Measurements from ENCODE around the gene SIPA1L3.
"Not testable (repeated sequence)": the region's sequence is repeated elsewhere in the genome, so short reads cannot be mapped to it uniquely, and the experiment has no call there.

SIPA1L3 gene

DNA sequence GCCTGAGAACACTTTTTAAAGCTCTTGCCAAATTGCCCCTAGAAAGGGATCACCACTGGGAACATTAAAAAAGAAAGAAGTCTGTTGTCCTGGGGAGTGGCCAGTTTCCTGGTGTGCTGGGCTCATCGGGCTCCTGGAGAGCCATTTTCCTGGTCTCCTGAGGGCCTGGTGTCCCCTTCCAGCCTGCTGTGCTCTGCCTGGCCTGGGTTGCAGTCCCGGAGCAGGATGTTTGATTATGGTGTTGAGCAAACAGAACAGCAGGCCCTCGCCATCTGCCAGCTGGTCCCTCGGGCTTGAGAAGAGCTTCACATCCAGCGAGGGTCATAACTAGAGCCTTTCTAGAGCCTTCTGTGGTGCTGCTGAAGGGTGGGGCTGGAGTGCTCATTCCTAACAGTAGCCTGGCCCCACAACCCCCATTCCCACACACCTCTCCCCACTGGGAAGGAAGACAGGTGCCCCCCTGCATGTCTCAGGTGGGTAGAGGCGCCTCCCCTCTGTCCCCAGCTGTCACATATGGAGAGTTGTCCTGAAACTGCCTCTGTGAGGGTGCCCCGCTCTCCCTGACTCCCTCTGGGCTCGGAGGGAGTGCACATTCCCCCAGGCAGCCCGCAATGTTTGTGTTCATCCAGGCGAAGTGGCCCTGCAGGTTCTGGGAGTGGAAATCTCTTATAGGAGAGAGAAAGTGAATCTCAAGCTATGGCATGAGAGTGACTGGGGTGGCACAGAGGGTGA, 151.1 kb downstream of the SIPA1L3 start:
- peaks cover 11% of the 10 kb centered on the region for H3K4me1 ChIP-seq (ENCODE audit: control insufficient read depth, insufficient read depth, low read length)
- H3K36me3 ChIP-seq (ENCODE audit: control insufficient read depth, insufficient read depth, low read length) = no peaks in the 10 kb centered on the region
- no peak overlapping the region for H3K27ac ChIP-seq (ENCODE audit: low read length)
- no peaks in the 10 kb centered on the region for H3K27me3 ChIP-seq (ENCODE audit: control insufficient read depth, insufficient read depth, low read length)
- DNase-seq (ENCODE audit: low read depth, low spot score) = no peak
- H3K4me3 ChIP-seq (ENCODE audit: low read length) = no peak overlapping the region
- WGBS (ENCODE audit: insufficient coverage, insufficient read length) = no CpG with 5 or more reads among the region's 10 CpGs
- no peaks in the 10 kb centered on the region for H3K9me3 ChIP-seq (ENCODE audit: control insufficient read depth, insufficient read depth, low read length)

DNA sequence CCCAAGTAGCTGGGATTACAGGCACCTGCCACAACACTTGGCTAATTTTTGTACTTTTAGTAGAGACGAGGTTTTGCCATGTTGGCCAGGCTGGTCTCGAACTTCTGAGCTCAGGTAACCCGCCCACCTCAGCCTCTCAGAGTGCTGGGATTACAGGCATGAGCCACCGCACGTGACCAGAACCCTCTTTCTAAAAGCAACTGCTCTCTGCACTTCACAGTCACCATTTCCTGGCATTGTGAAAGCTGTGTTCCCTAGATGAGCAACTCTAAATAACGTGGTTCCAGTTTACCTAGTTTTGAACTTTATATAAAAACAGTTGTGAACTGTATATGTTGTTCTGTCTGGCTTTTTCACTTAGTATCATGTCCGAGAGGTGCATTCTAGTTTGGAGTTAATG, 152.9 kb downstream of the SIPA1L3 start:
- no CpG with 5 or more reads among the region's 7 CpGs for WGBS (ENCODE audit: insufficient coverage, insufficient read length)
- H3K9me3 ChIP-seq (ENCODE audit: control insufficient read depth, insufficient read depth, low read length) = no peaks in the 10 kb centered on the region
- DNase-seq (ENCODE audit: low read depth, low spot score) = no peak
- H3K4me1 ChIP-seq (ENCODE audit: control insufficient read depth, insufficient read depth, low read length) = peaks cover 9% of the 10 kb centered on the region
- H3K27me3 ChIP-seq (ENCODE audit: control insufficient read depth, insufficient read depth, low read length) = no peaks in the 10 kb centered on the region
- no peak overlapping the region for H3K27ac ChIP-seq (ENCODE audit: low read length)
- no peaks in the 10 kb centered on the region for H3K36me3 ChIP-seq (ENCODE audit: control insufficient read depth, insufficient read depth, low read length)
- H3K4me3 ChIP-seq (ENCODE audit: low read length) = no peak overlapping the region

DNA sequence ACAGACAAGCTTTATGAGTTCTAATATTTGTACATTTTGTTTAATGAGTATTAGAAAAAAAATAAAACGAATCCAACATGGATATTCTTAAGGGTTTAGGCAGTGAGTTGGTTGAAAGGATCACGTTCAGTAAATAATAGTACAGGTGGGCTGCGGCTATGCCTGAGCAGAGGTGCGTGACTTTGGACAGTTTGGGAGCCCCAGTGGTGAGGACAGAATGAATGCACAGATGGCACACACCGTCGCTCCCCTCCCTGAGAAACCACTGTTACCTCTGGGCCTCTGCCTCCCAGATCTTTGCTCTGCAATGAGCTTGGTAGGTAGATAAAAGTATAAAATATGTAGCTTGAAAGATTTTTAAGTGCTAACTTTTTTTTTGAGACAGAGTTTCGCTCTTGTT, 153.3 kb downstream of the SIPA1L3 start:
- 100% methylated on average over 1 of the region's 7 CpGs for WGBS (ENCODE audit: insufficient coverage, insufficient read length)
- no peaks in the 10 kb centered on the region for H3K9me3 ChIP-seq (ENCODE audit: control insufficient read depth, insufficient read depth, low read length)
- no peak overlapping the region for H3K4me3 ChIP-seq (ENCODE audit: low read length)
- H3K36me3 ChIP-seq (ENCODE audit: control insufficient read depth, insufficient read depth, low read length) = no peaks in the 10 kb centered on the region
- H3K27ac ChIP-seq (ENCODE audit: low read length) = no peak overlapping the region
- H3K27me3 ChIP-seq (ENCODE audit: control insufficient read depth, insufficient read depth, low read length) = no peaks in the 10 kb centered on the region
- no peak for DNase-seq (ENCODE audit: low read depth, low spot score)
- peaks cover 7% of the 10 kb centered on the region for H3K4me1 ChIP-seq (ENCODE audit: control insufficient read depth, insufficient read depth, low read length)

DNA sequence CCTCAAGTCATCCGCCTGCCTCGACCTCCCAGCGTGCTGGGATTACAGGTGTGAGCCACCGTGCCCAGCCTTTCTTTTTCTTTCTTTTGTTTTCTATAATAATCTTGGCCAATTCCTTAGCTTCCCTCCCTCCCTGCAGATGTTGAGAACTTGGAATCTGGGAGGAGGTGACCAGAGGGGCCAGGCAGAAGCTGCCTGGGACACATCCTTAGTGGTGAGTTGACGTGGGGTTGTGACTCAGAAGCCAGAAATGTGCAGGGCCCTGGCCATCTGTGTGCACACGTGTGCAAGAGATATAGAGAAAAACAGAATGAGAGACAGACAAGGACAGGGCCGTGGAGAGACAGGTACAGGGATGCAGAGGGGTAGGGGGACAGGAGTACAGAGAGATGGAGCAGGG, 154.3 kb downstream of the SIPA1L3 start:
- Histone ChIP-seq H3K27ac (ENCODE audit: low read length) (no peak overlapping the region), H3K9me3 (ENCODE audit: control insufficient read depth, insufficient read depth, low read length) (no peaks in the 10 kb centered on the region), H3K4me1 (ENCODE audit: control insufficient read depth, insufficient read depth, low read length) (peaks cover under 1% of the 10 kb centered on the region), H3K27me3 (ENCODE audit: control insufficient read depth, insufficient read depth, low read length) (no peaks in the 10 kb centered on the region), H3K4me3 (ENCODE audit: low read length) (no peak overlapping the region), H3K36me3 (ENCODE audit: control insufficient read depth, insufficient read depth, low read length) (no peaks in the 10 kb centered on the region)
- no CpG with 5 or more reads among the region's 7 CpGs for WGBS (ENCODE audit: insufficient coverage, insufficient read length)
- no peak for DNase-seq (ENCODE audit: low read depth, low spot score)

DNA sequence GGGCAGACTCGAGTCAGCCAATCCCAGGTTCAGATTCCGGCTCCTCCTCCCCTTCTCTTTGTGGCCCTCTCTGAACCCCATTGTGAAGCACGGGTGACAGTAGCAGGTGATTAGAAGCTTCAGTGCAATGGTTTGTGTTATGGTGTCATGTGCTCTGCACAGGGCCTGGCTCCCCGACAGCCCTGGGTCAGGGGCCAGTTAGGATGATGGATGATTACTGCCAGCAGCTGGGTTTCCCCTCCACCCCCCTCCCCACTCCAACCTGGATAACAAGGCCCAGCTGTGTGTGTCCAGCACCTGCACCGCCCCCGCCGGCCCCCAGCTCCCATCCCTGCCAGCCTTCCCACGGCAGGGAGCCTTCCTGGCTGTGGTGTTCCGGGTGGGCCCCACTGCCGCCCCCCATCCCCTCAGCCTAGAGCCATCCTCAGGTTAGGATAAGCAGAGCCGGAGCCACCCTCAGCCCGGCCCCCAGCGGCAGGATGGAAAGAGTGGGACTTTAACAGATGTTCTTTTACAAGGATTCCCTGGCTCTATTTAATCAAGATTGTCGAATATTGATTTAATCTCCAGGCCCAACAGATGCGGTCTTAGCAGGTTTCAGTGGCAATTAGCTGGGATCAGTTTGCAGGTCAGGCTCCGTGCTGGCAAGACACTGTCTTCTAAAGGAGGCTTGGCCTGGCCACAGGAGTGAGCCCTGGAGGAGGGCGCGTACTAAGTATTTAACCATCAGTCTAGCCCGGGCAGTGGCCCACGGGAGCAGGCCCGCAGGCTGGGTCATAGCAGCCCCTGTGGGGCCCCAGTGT, 156.2 kb downstream of the SIPA1L3 start:
- WGBS (ENCODE audit: insufficient coverage, insufficient read length) = no CpG with 5 or more reads among the region's 21 CpGs
- Histone ChIP-seq H3K27ac (ENCODE audit: low read length) (no peak overlapping the region), H3K4me1 (ENCODE audit: control insufficient read depth, insufficient read depth, low read length) (no peaks in the 10 kb centered on the region), H3K27me3 (ENCODE audit: control insufficient read depth, insufficient read depth, low read length) (no peaks in the 10 kb centered on the region), H3K36me3 (ENCODE audit: control insufficient read depth, insufficient read depth, low read length) (no peaks in the 10 kb centered on the region), H3K4me3 (ENCODE audit: low read length) (no peak overlapping the region), H3K9me3 (ENCODE audit: control insufficient read depth, insufficient read depth, low read length) (no peaks in the 10 kb centered on the region)
- no peak for DNase-seq (ENCODE audit: low read depth, low spot score)

DNA sequence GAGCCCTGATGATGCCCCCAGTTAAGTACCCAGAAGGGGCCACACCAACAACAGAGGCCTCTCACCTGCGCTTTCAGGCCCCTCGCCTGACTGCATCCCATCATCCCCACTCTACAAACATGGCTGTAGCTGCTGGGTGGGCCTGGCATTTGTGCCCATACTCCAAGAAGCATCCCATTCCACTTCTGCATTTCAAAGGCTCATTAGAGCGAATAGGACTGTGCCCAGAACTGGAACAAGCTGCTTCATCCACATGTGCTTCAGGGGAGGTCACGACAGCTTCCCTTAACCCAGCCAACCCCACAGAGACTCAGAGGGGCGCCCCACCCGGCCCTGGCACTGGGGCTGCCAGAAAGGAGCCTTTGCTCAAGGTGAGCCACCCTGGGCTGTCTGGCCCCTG, 156.9 kb downstream of the SIPA1L3 start:
- DNase-seq (ENCODE audit: low read depth, low spot score) = no peak
- Histone ChIP-seq H3K4me3 (ENCODE audit: low read length) (no peak overlapping the region), H3K27ac (ENCODE audit: low read length) (no peak overlapping the region), H3K4me1 (ENCODE audit: control insufficient read depth, insufficient read depth, low read length) (no peaks in the 10 kb centered on the region), H3K9me3 (ENCODE audit: control insufficient read depth, insufficient read depth, low read length) (no peaks in the 10 kb centered on the region), H3K36me3 (ENCODE audit: control insufficient read depth, insufficient read depth, low read length) (no peaks in the 10 kb centered on the region), H3K27me3 (ENCODE audit: control insufficient read depth, insufficient read depth, low read length) (no peaks in the 10 kb centered on the region)
- no CpG with 5 or more reads among the region's 6 CpGs for WGBS (ENCODE audit: insufficient coverage, insufficient read length)

DNA sequence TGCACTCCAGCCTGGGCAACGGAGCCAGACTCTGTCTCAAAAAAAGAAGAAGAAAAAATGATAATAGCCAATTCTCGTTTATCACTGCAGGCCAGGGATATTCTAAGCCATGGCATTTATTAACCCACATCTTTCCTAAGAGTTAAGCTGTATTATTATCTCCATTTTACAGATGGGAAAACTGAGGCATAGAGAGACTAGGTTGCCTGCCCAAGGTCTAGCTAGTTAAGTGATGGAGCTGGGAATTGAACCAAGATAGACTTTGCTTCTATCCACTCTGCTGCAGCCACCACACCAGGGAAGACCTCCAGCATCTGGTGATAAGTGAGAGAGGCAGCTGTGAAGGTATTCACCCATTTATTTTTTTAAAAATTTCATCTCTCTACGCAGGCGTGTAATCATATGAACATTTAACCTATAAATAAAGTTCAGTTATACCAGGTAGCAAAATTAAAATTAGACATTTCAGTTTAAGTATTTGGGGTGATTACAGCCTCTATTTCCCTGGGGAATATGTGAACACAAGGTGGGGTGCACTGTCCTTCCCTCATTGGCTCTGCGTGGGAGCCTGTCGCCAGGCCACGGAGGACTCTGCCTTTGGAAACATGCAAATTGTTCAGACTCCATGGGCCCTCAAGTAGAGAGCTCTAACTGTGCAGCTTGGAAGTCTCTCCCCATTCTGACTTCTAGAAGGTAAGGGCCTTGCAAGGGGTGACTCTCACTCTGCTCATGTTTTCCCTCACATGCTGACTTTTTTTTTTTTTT, 157.8 kb downstream of the SIPA1L3 start:
- Histone ChIP-seq H3K9me3 (ENCODE audit: control insufficient read depth, insufficient read depth, low read length) (no peaks in the 10 kb centered on the region), H3K4me3 (ENCODE audit: low read length) (no peak overlapping the region), H3K36me3 (ENCODE audit: control insufficient read depth, insufficient read depth, low read length) (no peaks in the 10 kb centered on the region), H3K4me1 (ENCODE audit: control insufficient read depth, insufficient read depth, low read length) (no peaks in the 10 kb centered on the region), H3K27ac (ENCODE audit: low read length) (no peak overlapping the region), H3K27me3 (ENCODE audit: control insufficient read depth, insufficient read depth, low read length) (no peaks in the 10 kb centered on the region)
- no CpG with 5 or more reads among the region's 7 CpGs for WGBS (ENCODE audit: insufficient coverage, insufficient read length)
- no peak for DNase-seq (ENCODE audit: low read depth, low spot score)

DNA sequence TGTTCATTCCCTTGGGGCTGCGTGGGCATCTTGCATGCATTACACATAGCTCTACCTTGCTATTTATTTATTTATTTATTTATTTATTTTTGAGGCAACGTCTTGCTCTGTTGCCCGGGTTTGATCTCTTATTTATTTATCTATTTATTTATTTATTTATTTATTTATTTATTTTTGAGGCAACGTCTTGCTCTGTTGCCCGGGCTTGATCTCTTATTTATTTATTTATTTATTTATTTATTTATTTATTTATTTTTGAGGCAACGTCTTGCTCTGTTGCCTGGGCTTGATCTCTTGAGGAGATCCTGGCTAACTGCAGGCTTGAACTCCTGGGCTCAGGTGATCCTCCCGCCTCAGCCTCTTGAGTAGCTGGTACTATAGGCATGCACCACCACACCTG, 158.8 kb downstream of the SIPA1L3 start:
- H3K9me3 ChIP-seq (ENCODE audit: control insufficient read depth, insufficient read depth, low read length); H3K36me3 ChIP-seq (ENCODE audit: control insufficient read depth, insufficient read depth, low read length); DNase-seq (ENCODE audit: low read depth, low spot score); H3K27ac ChIP-seq (ENCODE audit: low read length); H3K4me1 ChIP-seq (ENCODE audit: control insufficient read depth, insufficient read depth, low read length); H3K27me3 ChIP-seq (ENCODE audit: control insufficient read depth, insufficient read depth, low read length); H3K4me3 ChIP-seq (ENCODE audit: low read length): not testable (repeated sequence)
- WGBS (ENCODE audit: insufficient coverage, insufficient read length) = no CpG with 5 or more reads among the region's 7 CpGs

DNA sequence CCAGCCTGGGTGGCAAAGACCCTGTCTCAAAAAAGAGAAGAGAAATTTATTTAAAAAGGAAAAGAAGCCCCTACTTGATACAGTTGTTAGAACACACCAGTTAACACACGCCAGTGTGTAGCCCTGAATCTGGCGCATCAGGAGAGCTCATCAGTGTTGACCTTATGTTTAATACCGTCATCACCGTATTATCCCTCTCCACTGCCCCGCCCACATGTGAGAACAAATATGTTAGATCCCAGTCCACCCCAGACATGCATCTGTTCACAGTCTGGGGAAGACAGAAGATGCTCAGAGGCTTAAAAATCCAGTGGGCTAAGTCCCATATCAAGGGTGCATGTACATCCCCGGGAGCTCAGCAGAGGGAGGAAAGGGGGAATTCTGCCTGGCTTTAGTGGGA, 161.8 kb downstream of the SIPA1L3 start:
- H3K36me3 ChIP-seq (ENCODE audit: control insufficient read depth, insufficient read depth, low read length) = no peaks in the 10 kb centered on the region
- H3K9me3 ChIP-seq (ENCODE audit: control insufficient read depth, insufficient read depth, low read length) = no peaks in the 10 kb centered on the region
- WGBS (ENCODE audit: insufficient coverage, insufficient read length) = no CpG with 5 or more reads among the region's 6 CpGs
- no peak overlapping the region for H3K27ac ChIP-seq (ENCODE audit: low read length)
- no peaks in the 10 kb centered on the region for H3K27me3 ChIP-seq (ENCODE audit: control insufficient read depth, insufficient read depth, low read length)
- no peak for DNase-seq (ENCODE audit: low read depth, low spot score)
- no peak overlapping the region for H3K4me3 ChIP-seq (ENCODE audit: low read length)
- no peaks in the 10 kb centered on the region for H3K4me1 ChIP-seq (ENCODE audit: control insufficient read depth, insufficient read depth, low read length)

DNA sequence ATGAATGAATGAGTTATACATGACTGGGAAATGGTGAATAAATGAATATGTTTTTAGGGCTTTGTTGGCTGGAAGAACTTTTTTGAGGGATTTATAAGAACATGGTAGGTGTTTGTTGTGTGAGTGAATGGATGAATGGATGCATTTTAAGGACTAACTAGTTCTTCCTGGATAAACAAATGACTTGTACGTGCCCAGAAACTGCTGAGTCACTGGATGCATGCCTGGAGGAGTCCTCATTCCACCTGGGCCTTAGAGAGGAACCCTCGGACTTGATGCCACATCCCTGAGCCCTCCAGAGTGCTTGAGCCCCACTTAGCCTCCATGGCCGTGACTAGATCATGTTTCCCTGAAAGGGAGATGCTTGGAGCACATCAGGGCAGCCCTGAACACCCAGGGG, 163.6 kb downstream of the SIPA1L3 start:
- no peaks in the 10 kb centered on the region for H3K4me1 ChIP-seq (ENCODE audit: control insufficient read depth, insufficient read depth, low read length)
- H3K27me3 ChIP-seq (ENCODE audit: control insufficient read depth, insufficient read depth, low read length) = no peaks in the 10 kb centered on the region
- H3K36me3 ChIP-seq (ENCODE audit: control insufficient read depth, insufficient read depth, low read length) = no peaks in the 10 kb centered on the region
- WGBS (ENCODE audit: insufficient coverage, insufficient read length) = no CpG with 5 or more reads among the region's 3 CpGs
- H3K27ac ChIP-seq (ENCODE audit: low read length) = no peak overlapping the region
- no peak overlapping the region for H3K4me3 ChIP-seq (ENCODE audit: low read length)
- no peak for DNase-seq (ENCODE audit: low read depth, low spot score)
- H3K9me3 ChIP-seq (ENCODE audit: control insufficient read depth, insufficient read depth, low read length) = no peaks in the 10 kb centered on the region

Measured in iPS DF 6.9 (cell line).